K562 (cell line): ENCODE measurements around the gene DDIT3. TPM values are rescaled to one million over a fixed set of nuclear protein-coding genes. Genes with fewer than 3 reads are reported as not detected.

Source experiments
- FOXP1 ChIP-seq: sonication (generic); formaldehyde crosslinking; IDR thresholded peaks from 2 replicates; pipeline ENCODE4 v1.8.0; 2022; ENCODE audit warnings: mild to moderate bottlenecking, missing genetic modification reagents
- GABPB2 ChIP-seq: fragments of 250-450 bp; sonication (Bioruptor Pico); conservative IDR thresholded peaks from 2 replicates; pipeline ENCODE4 v1.5.1; 2021; ENCODE audit warnings: mild to moderate bottlenecking
- HCFC1 ChIP-seq: IDR thresholded peaks from 2 replicates; pipeline ENCODE4 v1.6.1; 2012; ENCODE audit warnings: low read depth, low read length, improper control_type of control experiment
- HNRNPLL ChIP-seq: fragments of 200-400 bp; formaldehyde crosslinking; IDR thresholded peaks from 2 replicates; pipeline ENCODE4 v1.6.1; 2017; ENCODE audit warnings: low read length, low read depth, mild to moderate bottlenecking; ENCODE audit not compliant: poor library complexity, severe bottlenecking
- NCOA1 ChIP-seq: fragments of 450-650 bp; IDR thresholded peaks from 2 replicates; pipeline ENCODE4 v1.6.1; 2016; ENCODE audit warnings: low read depth
- NUFIP1 ChIP-seq: fragments of 450-650 bp; IDR thresholded peaks from 2 replicates; pipeline ENCODE4 v1.6.1; 2018; ENCODE audit not compliant: partially characterized antibody
- PHF20 ChIP-seq: fragments of 450-650 bp; IDR thresholded peaks from 2 replicates; pipeline ENCODE4 v1.6.1; 2018; ENCODE audit not compliant: partially characterized antibody
- POLR2AphosphoS2 ChIP-seq: IDR thresholded peaks from 2 replicates; pipeline ENCODE4 v1.6.1; 2012; ENCODE audit warnings: low read length, improper control_type of control experiment
- RBM17 ChIP-seq: fragments of 200-400 bp; formaldehyde crosslinking; IDR thresholded peaks from 2 replicates; pipeline ENCODE4 v1.6.1; 2017; ENCODE audit warnings: low read depth, mild to moderate bottlenecking, low read length, borderline replicate concordance
- RCOR1 ChIP-seq, 2 experiments: IDR thresholded peaks; 2 replicates each; pipeline ENCODE4 v1.6.1; 2012; ENCODE audit warnings: low read depth in 2 of 2, low read length in 2 of 2, borderline replicate concordance in 1 of 2, improper control_type of control experiment in 1 of 2
- SMARCE1 ChIP-seq: fragments of 450-650 bp; IDR thresholded peaks from 2 replicates; pipeline ENCODE4 v1.7.1; 2016; ENCODE audit warnings: mild to moderate bottlenecking
- SRSF3 ChIP-seq: fragments of 200-400 bp; formaldehyde crosslinking; IDR thresholded peaks from 2 replicates; pipeline ENCODE4 v1.6.1; 2016; ENCODE audit warnings: mild to moderate bottlenecking, low read length, moderate library complexity; ENCODE audit not compliant: insufficient read depth
- ZNF217 ChIP-seq: sonication (generic); formaldehyde crosslinking; IDR thresholded peaks from 2 replicates; pipeline ENCODE4 v1.8.0; 2022; ENCODE audit warnings: mild to moderate bottlenecking, missing genetic modification reagents
- ZNF707 ChIP-seq: fragments of 250-450 bp; sonication (Bioruptor Pico); conservative IDR thresholded peaks from 2 replicates; pipeline ENCODE4 v1.8.0; 2022; ENCODE audit warnings: inconsistent platforms, mild to moderate bottlenecking, moderate library complexity
- polyA plus RNA-seq, 8 experiments: library from polyadenylated mRNA; depleted of rRNA in 4 of 8; stranded (reverse) in 5 of 8; unstranded in 3 of 8; fragments of >200 nt; fragmentation: Nextera tagmentation in 2 of 8; fragmentation: Illumina TruSeq in 1 of 8; extraction: Ambion mirVana in 2 of 8; extraction: Trizol in 1 of 8; gene quantifications; 2 replicates each; pipeline versions ENCODE4 v1.2.1 to v1.2.3, GENCODE V29; 2011 to 2014; ENCODE audit warnings: inconsistent platforms in 1 of 8, missing spikeins in 1 of 8
- total RNA-seq, 7 experiments: library from RNA; depleted of rRNA in 6 of 7; stranded (reverse); fragments of >200 nt in 6 of 7; fragmentation: Illumina TruSeq in 2 of 7; extraction: Trizol in 2 of 7; gene quantifications; 2 replicates each; pipeline versions ENCODE4 v1.2.1 to v1.2.3, GENCODE V29; 2011 to 2021; ENCODE audit warnings: low replicate concordance in 1 of 7
- TF ChIP-seq, protein P1 (sequence below): sonication (generic); formaldehyde crosslinking; IDR thresholded peaks from 2 replicates; pipeline ENCODE4 v1.8.0; 2022; ENCODE audit warnings: mild to moderate bottlenecking, missing genetic modification reagents
- TF ChIP-seq, protein P2 (sequence below): fragments of 450-650 bp; IDR thresholded peaks from 2 replicates; pipeline ENCODE4 v1.7.1; 2018; ENCODE audit warnings: mild to moderate bottlenecking, low read depth; ENCODE audit not compliant: partially characterized antibody
- TF ChIP-seq, protein P3 (sequence below): fragments of 200-800 bp; sonication (Bioruptor generic); IDR thresholded peaks from 2 replicates; pipeline ENCODE4 v1.6.1; 2017; ENCODE audit warnings: missing genetic modification characterization, missing compliant biosample characterization
- TF ChIP-seq, protein P4 (sequence below), 2 experiments: fragments of 200-800 bp in 1 of 2; sonication (Bioruptor generic) in 1 of 2; sonication (generic) in 1 of 2; formaldehyde crosslinking in 1 of 2; IDR thresholded peaks in 1 of 2; conservative IDR thresholded peaks in 1 of 2; 2 replicates each; pipeline versions ENCODE4 v1.5.0 to v1.6.1; 2016 to 2020; ENCODE audit warnings: missing compliant biosample characterization in 1 of 2, missing genetic modification characterization in 1 of 2, missing genetic modification reagents in 1 of 2
- TF ChIP-seq, protein P5 (sequence below): fragments of 250-450 bp; sonication (Bioruptor Pico); IDR thresholded peaks from 2 replicates; pipeline ENCODE4 v1.4.0; 2020; ENCODE audit warnings: mild to moderate bottlenecking, moderate library complexity

Gene DDIT3
- total and polyA plus RNA-seq, 9 of the 15 experiments (the other 6 are each of a cell fraction or from before 2014, with no cell fraction given) = 59.1 to 272 (median 89.9) TPM

DNA sequence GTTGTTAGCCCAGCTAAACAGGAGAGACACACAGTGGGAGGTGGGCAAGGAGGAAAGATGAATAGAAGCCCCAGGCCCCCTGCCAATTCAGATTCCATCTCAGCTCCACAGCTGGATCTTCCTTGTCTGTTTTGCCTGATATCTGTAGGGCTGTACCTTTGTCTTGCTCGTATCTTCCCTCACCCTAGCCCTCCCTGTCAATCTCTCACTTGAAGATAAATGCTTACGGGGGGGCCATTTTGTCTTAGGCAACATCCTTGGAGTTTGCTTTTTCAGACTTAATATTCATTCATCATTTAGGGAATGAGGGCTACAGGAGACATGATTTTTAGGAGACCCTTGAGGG is 32.0 kb upstream of the DDIT3 start (continued):
- TF ChIP-seq, protein P1, sequence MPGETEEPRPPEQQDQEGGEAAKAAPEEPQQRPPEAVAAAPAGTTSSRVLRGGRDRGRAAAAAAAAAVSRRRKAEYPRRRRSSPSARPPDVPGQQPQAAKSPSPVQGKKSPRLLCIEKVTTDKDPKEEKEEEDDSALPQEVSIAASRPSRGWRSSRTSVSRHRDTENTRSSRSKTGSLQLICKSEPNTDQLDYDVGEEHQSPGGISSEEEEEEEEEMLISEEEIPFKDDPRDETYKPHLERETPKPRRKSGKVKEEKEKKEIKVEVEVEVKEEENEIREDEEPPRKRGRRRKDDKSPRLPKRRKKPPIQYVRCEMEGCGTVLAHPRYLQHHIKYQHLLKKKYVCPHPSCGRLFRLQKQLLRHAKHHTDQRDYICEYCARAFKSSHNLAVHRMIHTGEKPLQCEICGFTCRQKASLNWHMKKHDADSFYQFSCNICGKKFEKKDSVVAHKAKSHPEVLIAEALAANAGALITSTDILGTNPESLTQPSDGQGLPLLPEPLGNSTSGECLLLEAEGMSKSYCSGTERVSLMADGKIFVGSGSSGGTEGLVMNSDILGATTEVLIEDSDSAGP = no peak
- TF ChIP-seq POLR2AphosphoS2 (no peak), HNRNPLL (no peak), FOXP1 (CRISPR knock-in tag) (no peak), NUFIP1 (no peak), ZNF217 (no peak), HCFC1 (no peak), ZNF707 (CRISPR knock-in tag) (no peak), SRSF3 (no peak), GABPB2 (CRISPR knock-in tag) (no peak), RCOR1 (IDR thresholded peaks at IDR 0.05; ENCODE audit: borderline replicate concordance in 1 of 2, low read depth in 2 of 2, low read length in 2 of 2) (peak in 1 of 2 experiments; percentile 86; a peak in 2 of 4 replicates), NCOA1 (peak; percentile 52; the same call in 1 of the 2 replicates), PHF20 (no peak), RBM17 (no peak), SMARCE1 (peak; percentile 52; the same call in 1 of the 2 replicates)
- TF ChIP-seq, protein P2, sequence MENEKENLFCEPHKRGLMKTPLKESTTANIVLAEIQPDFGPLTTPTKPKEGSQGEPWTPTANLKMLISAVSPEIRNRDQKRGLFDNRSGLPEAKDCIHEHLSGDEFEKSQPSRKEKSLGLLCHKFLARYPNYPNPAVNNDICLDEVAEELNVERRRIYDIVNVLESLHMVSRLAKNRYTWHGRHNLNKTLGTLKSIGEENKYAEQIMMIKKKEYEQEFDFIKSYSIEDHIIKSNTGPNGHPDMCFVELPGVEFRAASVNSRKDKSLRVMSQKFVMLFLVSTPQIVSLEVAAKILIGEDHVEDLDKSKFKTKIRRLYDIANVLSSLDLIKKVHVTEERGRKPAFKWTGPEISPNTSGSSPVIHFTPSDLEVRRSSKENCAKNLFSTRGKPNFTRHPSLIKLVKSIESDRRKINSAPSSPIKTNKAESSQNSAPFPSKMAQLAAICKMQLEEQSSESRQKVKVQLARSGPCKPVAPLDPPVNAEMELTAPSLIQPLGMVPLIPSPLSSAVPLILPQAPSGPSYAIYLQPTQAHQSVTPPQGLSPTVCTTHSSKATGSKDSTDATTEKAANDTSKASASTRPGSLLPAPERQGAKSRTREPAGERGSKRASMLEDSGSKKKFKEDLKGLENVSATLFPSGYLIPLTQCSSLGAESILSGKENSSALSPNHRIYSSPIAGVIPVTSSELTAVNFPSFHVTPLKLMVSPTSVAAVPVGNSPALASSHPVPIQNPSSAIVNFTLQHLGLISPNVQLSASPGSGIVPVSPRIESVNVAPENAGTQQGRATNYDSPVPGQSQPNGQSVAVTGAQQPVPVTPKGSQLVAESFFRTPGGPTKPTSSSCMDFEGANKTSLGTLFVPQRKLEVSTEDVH = no peak
- TF ChIP-seq, protein P3, sequence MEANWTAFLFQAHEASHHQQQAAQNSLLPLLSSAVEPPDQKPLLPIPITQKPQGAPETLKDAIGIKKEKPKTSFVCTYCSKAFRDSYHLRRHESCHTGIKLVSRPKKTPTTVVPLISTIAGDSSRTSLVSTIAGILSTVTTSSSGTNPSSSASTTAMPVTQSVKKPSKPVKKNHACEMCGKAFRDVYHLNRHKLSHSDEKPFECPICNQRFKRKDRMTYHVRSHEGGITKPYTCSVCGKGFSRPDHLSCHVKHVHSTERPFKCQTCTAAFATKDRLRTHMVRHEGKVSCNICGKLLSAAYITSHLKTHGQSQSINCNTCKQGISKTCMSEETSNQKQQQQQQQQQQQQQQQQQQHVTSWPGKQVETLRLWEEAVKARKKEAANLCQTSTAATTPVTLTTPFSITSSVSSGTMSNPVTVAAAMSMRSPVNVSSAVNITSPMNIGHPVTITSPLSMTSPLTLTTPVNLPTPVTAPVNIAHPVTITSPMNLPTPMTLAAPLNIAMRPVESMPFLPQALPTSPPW = peak; percentile 95
- TF ChIP-seq, protein P4, sequence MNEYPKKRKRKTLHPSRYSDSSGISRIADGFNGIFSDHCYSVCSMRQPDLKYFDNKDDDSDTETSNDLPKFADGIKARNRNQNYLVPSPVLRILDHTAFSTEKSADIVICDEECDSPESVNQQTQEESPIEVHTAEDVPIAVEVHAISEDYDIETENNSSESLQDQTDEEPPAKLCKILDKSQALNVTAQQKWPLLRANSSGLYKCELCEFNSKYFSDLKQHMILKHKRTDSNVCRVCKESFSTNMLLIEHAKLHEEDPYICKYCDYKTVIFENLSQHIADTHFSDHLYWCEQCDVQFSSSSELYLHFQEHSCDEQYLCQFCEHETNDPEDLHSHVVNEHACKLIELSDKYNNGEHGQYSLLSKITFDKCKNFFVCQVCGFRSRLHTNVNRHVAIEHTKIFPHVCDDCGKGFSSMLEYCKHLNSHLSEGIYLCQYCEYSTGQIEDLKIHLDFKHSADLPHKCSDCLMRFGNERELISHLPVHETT (CRISPR knock-in tag; conservative IDR thresholded peaks at IDR 0.05 in 1 of 2, IDR thresholded peaks at IDR 0.05 in 1 of 2) = 0 out of 4 replicates have a peak, but pooled peaks of 1 of the 2 experiments have one; percentile 40
- TF ChIP-seq, protein P5, sequence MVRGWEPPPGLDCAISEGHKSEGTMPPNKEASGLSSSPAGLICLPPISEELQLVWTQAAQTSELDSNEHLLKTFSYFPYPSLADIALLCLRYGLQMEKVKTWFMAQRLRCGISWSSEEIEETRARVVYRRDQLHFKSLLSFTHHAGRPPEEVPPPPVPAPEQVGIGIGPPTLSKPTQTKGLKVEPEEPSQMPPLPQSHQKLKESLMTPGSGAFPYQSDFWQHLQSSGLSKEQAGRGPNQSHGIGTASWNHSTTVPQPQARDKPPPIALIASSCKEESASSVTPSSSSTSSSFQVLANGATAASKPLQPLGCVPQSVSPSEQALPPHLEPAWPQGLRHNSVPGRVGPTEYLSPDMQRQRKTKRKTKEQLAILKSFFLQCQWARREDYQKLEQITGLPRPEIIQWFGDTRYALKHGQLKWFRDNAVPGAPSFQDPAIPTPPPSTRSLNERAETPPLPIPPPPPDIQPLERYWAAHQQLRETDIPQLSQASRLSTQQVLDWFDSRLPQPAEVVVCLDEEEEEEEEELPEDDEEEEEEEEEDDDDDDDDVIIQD (CRISPR knock-in tag) = no peak
